Stimulated activated CD4-positive, alpha-beta T cell treated with anti-CD3 and anti-CD28 coated beads, Interleukin-1b, Interleukin-23, amount 100 ng/mL, for 48 hours (primary cell): ENCODE results near the gene NNT.
"Not testable (repeated sequence)": the region's sequence is repeated elsewhere in the genome, so short reads cannot be mapped to it uniquely, and the experiment has no call there.

Source experiments
- DNase-seq: peaks from one replicate; pipeline ENCODE4 v3.0.0-alpha.2; 2020

The NNT gene

DNA sequence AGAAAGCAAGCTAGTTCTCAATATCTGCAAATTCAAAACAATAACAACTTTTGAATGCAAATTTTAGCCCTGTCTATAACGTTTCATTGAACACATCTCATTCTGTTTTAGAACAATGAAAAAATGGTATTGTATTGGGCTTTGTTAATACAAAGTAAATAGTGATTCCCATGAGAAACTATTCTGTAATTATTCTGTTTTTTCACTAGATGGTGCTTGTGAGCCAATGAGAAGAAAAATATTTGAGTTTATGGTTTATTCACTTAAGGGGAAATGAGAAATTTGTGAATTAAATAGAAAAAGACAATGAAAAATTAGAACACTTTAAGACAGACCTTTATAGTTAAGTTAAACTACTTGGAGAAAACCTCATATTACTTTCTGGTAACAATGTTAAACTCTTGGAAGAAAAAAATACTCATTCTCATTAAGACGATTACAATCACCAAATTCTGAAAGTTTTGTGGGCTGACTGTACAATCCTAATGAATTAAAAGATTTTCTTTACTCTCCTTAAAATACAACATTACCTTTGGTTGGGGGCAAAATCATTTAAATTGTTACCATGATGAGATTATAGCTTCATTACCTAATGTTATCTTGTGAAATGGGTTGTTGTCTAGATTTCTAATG lies 127.0 kb downstream of the NNT start:
- DNase-seq: no peak

DNA sequence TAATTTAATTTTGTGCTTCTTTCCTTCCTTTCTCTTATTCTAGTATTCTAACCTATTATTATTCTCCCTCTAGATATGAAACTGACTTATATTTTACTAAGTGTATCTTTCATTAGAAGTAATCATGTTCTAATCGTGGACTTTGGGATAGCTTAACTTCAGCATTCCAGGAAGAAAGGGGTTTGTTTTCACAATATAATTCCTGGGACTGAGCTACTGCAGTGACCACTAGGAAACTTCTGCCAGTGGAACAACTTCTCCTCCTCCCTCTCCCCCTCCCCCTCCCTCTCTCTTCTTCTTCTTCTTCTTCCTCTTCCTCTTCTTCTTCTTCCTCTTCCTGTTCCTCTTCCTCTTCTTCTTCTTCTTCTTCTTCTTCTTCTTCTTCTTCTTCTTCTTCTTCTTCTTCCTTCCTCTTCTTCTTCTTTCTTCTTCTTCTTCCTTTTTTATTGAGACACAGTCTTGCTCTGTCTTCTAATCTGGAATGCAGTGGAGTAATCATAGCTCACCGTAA lies 127.9 kb downstream of the NNT start:
- no peak for DNase-seq

DNA sequence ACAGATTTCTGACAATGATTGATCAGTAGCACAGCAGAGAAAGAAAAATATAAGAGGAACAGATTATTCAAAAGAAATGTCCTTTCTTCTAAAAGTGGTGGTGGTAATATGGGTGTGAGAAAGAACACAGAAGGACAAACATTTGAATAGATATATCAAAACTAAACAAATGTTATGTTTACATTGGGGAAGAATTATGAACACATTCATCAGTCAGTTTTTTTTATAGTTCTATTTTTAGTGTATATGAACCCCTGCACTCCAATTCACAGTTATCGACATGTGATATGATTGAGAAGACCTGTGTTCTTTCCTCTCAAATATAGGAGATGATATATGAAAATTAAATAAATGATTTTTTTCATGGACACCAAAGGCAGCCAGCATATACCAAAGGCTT lies 128.6 kb downstream of the NNT start:
- DNase-seq: no peak

DNA sequence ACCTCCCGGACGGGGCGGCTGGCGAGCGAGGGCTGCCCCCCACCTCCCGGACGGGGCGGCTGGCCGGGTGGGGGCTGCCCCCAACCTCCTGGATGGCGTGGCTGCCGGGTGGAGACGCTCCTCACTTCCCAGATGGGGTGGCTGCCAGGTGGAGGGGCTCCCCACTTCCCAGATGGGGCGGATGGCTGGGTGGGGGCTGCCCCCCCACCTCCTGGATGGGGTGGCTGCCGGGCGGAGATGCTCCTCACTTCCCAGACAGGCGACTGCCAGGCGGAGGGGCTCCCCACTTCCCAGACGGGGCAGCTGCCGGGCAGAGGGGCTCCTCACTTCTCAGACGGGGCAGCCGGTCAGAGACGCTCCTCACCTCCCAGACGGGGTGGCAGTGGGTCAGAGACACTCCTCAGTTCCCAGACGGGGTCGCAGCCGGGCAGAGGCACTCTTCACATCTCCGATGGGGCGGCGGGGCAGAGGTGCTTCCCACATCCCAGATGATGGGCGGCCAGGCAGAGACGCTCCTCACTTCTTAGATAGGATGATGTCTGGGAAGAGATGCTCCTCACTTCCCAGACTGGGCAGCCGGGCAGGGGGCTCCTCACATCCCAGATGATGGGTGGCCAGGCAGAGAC lies 143.1 kb downstream of the NNT start:
- not testable (repeated sequence) for DNase-seq

DNA sequence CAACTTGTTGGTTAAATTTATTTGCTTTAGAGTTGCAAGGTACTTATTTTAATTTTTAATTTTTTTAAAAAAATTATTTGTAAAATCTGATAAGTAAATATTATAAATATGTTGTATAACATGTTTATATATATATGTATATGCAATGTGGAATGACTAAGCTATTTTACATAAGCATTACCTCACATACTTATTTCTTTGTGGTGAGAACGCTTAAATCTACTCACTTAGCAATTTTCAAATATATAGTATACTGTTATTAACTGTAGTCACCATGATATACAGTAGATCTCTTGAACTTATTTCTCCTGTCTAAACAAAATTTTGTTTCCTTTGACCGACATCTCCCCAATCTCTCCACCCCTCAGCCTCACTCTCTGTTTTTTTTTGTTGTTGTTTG lies 147.8 kb downstream of the NNT start:
- no peak for DNase-seq

DNA sequence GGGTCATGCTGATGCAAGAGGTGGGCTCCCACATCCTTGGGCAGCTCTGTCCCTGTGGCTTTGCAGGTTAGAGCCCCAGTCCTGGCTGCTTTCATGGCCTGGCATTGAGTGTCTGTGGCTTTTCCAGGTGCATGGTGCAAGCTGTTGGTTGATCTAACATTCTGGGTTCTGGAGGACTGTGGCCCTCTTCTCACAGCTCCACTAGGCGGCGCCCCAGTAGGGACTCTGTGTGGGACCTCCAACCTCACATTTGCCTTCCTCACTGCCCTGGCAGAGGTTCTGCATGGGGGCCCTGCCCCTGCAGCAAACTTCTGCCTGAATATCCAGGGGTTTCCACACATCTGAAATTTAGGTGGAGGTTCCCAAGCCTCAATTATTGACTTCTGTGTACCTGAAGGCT lies 150.1 kb downstream of the NNT start:
- DNase-seq: no peak
